K562 (cell line): ENCODE data around the gene ISM1. TPM values are rescaled to one million over a fixed set of nuclear protein-coding genes. Genes with fewer than 3 reads are reported as not detected.

ENCODE experiments used
- ATAC-seq: fragments of 200-7000 bp; cut with Tn5 transposase; 3 replicates; pipeline ENCODE4 v1.9.1; 2020; ENCODE audit warnings: moderate library complexity
- BruUV-seq: library from RNA; stranded (reverse); fragments of 400-500 nt; replicated peaks from 2 replicates; lab custom pipeline; 2021; lab: Mats Ljungman, UMichigan
- CTCF ChIA-PET: fragments of 300-600 bp; formaldehyde crosslinking; extraction: SDS; loops from one replicate; lab custom pipeline; 2021; ENCODE audit warnings: low intra/inter-chr PET ratio; lab: Yijun Ruan, JAX
- POLR2A ChIA-PET: fragments of 300-600, 350-650 bp; sonication (Branson Sonifier 250); formaldehyde crosslinking; extraction: SDS; loops from one replicate; lab custom pipeline; 2021; ENCODE audit warnings: antibody characterized with exemption, inconsistent platforms; lab: Yijun Ruan, JAX
- DNase-seq, 4 experiments: peaks; one replicate each; pipeline versions ENCODE4 v3.0.0 to v3.0.0-alpha.2; 2011 to 2018; ENCODE audit warnings: low spot score in 3 of 4, mixed read lengths in 3 of 4; ENCODE audit errors: extremely low read depth in 1 of 4
- FAIRE-seq: peaks from 2 replicates; lab custom pipeline; 2011; peaks lifted over from hg19 to GRCh38; lab: Jason Lieb, UNC
- H2AFZ ChIP-seq: 2 replicates; pipeline ENCODE4 v1.6.0; 2011; ENCODE audit warnings: low read depth, low read length, control low read depth, inconsistent platforms
- H3K27ac ChIP-seq: fragments of 200-600 bp; 3 replicates; pipeline ENCODE4 v1.8.0; 2011; ENCODE audit warnings: low read depth, mild to moderate bottlenecking, control low read depth, inconsistent platforms, low read length, moderate library complexity, mixed read lengths; ENCODE audit errors: extremely low read depth
- H3K27me3 ChIP-seq, 2 experiments: fragments of 300-600 bp in 1 of 2; 2 replicates in 1 of 2; 3 replicates in 1 of 2; pipeline versions ENCODE4 v1.6.0 to v1.8.0; 2011; ENCODE audit warnings: inconsistent platforms in 2 of 2, low read length in 2 of 2, mild to moderate bottlenecking in 1 of 2, mixed read lengths in 1 of 2, moderate library complexity in 1 of 2; ENCODE audit not compliant: control insufficient read depth in 2 of 2, insufficient read depth in 2 of 2
- H3K36me3 ChIP-seq: fragments of 300-600 bp; 3 replicates; pipeline ENCODE4 v1.8.0; 2011; ENCODE audit warnings: mild to moderate bottlenecking, low read length, inconsistent platforms; ENCODE audit not compliant: control insufficient read depth, insufficient read depth
- H3K4me1 ChIP-seq, 2 experiments: fragments of 200-600 bp in 1 of 2; replicated peaks in 1 of 2; 2 replicates in 1 of 2; 3 replicates in 1 of 2; pipeline versions ENCODE4 v1.5.1 to v1.8.0; 2011; ENCODE audit warnings: inconsistent platforms in 2 of 2, low read length in 2 of 2, mild to moderate bottlenecking in 1 of 2, mixed read lengths in 1 of 2, moderate library complexity in 1 of 2; ENCODE audit not compliant: control insufficient read depth in 2 of 2, insufficient read depth in 2 of 2
- H3K4me2 ChIP-seq: 2 replicates; pipeline ENCODE4 v1.6.1; 2011; ENCODE audit warnings: low read length, control low read depth, inconsistent platforms, mixed read lengths; ENCODE audit not compliant: insufficient read depth
- H3K4me3 ChIP-seq: fragments of 200-600 bp; sonication (generic), shearing (Covaris generic); 2 replicates; pipeline ENCODE4 v1.5.1; 2016; ENCODE audit warnings: control low read depth, inconsistent platforms
- H3K79me2 ChIP-seq: fragments of 200-600 bp; 3 replicates; pipeline ENCODE4 v1.8.0; 2011; ENCODE audit warnings: low read length, inconsistent platforms; ENCODE audit not compliant: control insufficient read depth, insufficient read depth
- H3K9ac ChIP-seq, 2 experiments: 2 replicates each; pipeline versions ENCODE4 v1.6.0 to v1.6.1; 2011; ENCODE audit warnings: low read depth in 2 of 2, low read length in 2 of 2, control low read depth in 1 of 2, inconsistent platforms in 1 of 2, mild to moderate bottlenecking in 1 of 2, mixed read lengths in 1 of 2; ENCODE audit not compliant: insufficient read depth in 1 of 2
- H3K9me1 ChIP-seq: one replicate; pipeline ENCODE4 v1.6.0; 2011; ENCODE audit warnings: inconsistent platforms, mild to moderate bottlenecking, low read length, moderate library complexity; ENCODE audit not compliant: control insufficient read depth, insufficient read depth
- H3K9me3 ChIP-seq: replicated peaks from 2 replicates; pipeline ENCODE4 v1.5.1; 2011; ENCODE audit warnings: low read depth, low read length, inconsistent platforms; ENCODE audit not compliant: control insufficient read depth, insufficient read depth
- H4K20me1 ChIP-seq: replicated peaks from 2 replicates; pipeline ENCODE4 v1.6.1; 2011; ENCODE audit warnings: low read length, inconsistent platforms, mixed read lengths; ENCODE audit not compliant: control insufficient read depth, insufficient read depth
- CBFA2T3 ChIP-seq: fragments of 450-650 bp; IDR thresholded peaks from 2 replicates; pipeline ENCODE4 v1.6.1; 2017
- HMG20A ChIP-seq: fragments of 450-650 bp; formaldehyde crosslinking; conservative IDR thresholded peaks from 2 replicates; pipeline ENCODE4 v1.4.0; 2020; ENCODE audit warnings: mild to moderate bottlenecking, mixed read lengths
- NR2C1 ChIP-seq, 2 experiments: fragments of 450-650 bp; IDR thresholded peaks; 2 replicates each; pipeline ENCODE4 v1.6.1; 2017; ENCODE audit warnings: mild to moderate bottlenecking in 2 of 2, antibody characterized with exemption in 1 of 2, inconsistent platforms in 1 of 2, missing compliant biosample characterization in 1 of 2, missing genetic modification characterization in 1 of 2
- VEZF1 ChIP-seq: fragments of 200-800 bp; sonication (Bioruptor generic); IDR thresholded peaks from 2 replicates; pipeline ENCODE4 v1.6.1; 2017; ENCODE audit warnings: missing genetic modification characterization, missing compliant biosample characterization
- ZBED1 ChIP-seq: IDR thresholded peaks from 2 replicates; pipeline ENCODE4 v1.6.1; 2014
- ZNF12 ChIP-seq: sonication (generic); formaldehyde crosslinking; IDR thresholded peaks from 2 replicates; pipeline ENCODE4 v1.4.0; 2020; ENCODE audit warnings: mild to moderate bottlenecking, missing genetic modification reagents
- ZNF212 ChIP-seq: fragments of 450-650 bp; formaldehyde crosslinking; IDR thresholded peaks from 2 replicates; pipeline ENCODE4 v1.4.0; 2020; ENCODE audit warnings: mild to moderate bottlenecking
- ZNF347 ChIP-seq: fragments of 450-650 bp; formaldehyde crosslinking; IDR thresholded peaks from 2 replicates; pipeline ENCODE4 v1.4.0; 2020; ENCODE audit warnings: low read depth, mild to moderate bottlenecking, moderate library complexity
- WGBS: fragments of 100-300 bp; shearing (Covaris generic); methylation state at CpG from one replicate; pipeline ENCODE4 v1.1.6; 2016; ENCODE audit warnings: low coverage, mixed read lengths; ENCODE audit not compliant: insufficient coverage; ENCODE audit errors: missing lambda C conversion rate; 5-methylcytosine and 5-hydroxymethylcytosine counted together
- in situ Hi-C: fragments of 300-500 bp; cut with MboI; formaldehyde crosslinking; loops from 4 replicates; pipeline ENCODE4 v1.15.0; 2018; ENCODE audit warnings: inconsistent platforms, mixed read lengths
- intact Hi-C: fragments of 100-400 bp; cut with micrococcal nuclease; formaldehyde crosslinking; loops from 2 replicates; pipeline ENCODE4 v1.14.2; 2022
- polyA plus RNA-seq, 8 experiments: library from polyadenylated mRNA; depleted of rRNA in 4 of 8; stranded (reverse) in 5 of 8; unstranded in 3 of 8; fragments of >200 nt; fragmentation: Nextera tagmentation in 2 of 8; fragmentation: Illumina TruSeq in 1 of 8; extraction: Ambion mirVana in 2 of 8; extraction: Trizol in 1 of 8; gene quantifications; 2 replicates each; pipeline versions ENCODE4 v1.2.1 to v1.2.3, GENCODE V29; 2011 to 2014; ENCODE audit warnings: inconsistent platforms in 1 of 8, missing spikeins in 1 of 8
- total RNA-seq, 7 experiments: library from RNA; depleted of rRNA in 6 of 7; stranded (reverse); fragments of >200 nt in 6 of 7; fragmentation: Illumina TruSeq in 2 of 7; extraction: Trizol in 2 of 7; gene quantifications; 2 replicates each; pipeline versions ENCODE4 v1.2.1 to v1.2.3, GENCODE V29; 2011 to 2021; ENCODE audit warnings: low replicate concordance in 1 of 7
- TF ChIP-seq, protein P1 (sequence below): fragments of 450-650 bp; IDR thresholded peaks from 2 replicates; pipeline ENCODE4 v1.6.1; 2016; ENCODE audit warnings: borderline replicate concordance

The ISM1 gene
- total and polyA plus RNA-seq, 9 of the 15 experiments (the other 6 are each of a cell fraction or from before 2014, with no cell fraction given) = not detected

GRCh38 chr20:13274275-13274861, 53.3 kb downstream of the ISM1 start (continued):
- no peak for TF ChIP-seq VEZF1 (CRISPR knock-in tag)
- TF ChIP-seq, protein P1, sequence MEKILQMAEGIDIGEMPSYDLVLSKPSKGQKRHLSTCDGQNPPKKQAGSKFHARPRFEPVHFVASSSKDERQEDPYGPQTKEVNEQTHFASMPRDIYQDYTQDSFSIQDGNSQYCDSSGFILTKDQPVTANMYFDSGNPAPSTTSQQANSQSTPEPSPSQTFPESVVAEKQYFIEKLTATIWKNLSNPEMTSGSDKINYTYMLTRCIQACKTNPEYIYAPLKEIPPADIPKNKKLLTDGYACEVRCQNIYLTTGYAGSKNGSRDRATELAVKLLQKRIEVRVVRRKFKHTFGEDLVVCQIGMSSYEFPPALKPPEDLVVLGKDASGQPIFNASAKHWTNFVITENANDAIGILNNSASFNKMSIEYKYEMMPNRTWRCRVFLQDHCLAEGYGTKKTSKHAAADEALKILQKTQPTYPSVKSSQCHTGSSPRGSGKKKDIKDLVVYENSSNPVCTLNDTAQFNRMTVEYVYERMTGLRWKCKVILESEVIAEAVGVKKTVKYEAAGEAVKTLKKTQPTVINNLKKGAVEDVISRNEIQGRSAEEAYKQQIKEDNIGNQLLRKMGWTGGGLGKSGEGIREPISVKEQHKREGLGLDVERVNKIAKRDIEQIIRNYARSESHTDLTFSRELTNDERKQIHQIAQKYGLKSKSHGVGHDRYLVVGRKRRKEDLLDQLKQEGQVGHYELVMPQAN = no peak
- TF ChIP-seq ZNF347 (CRISPR knock-in tag) = no peak
- no peak for TF ChIP-seq ZNF12

DNA sequence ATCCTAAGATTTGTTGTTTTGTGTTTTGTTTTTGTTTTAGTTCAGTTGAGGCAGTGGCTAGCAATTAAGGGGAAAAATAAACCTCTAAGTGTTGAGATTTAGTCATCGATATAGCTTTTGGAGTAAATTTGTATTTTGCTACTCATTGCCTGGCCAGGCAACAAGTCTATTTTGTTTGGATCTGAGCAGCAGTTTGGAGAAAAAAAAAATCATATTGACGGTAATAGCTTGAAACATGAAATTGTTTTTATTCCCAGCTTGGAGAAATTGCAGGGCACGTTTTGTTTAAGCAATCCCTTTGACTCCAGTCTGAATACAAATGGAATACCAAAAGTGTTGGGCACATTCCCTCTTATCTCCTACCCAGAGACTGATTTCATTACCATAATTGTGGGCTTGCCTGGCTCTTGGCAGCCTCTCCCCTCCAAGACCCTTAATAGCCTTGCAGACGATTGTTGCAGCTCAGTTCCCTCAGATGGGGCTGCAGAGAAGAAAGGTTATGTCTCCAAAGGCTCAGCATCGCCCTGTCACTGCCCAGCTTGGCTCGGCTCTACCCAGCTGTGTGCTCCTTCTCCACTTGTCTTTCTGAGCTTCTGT, 56.0 kb downstream of the ISM1 start:
- intact Hi-C loops = no loop called here
- Histone ChIP-seq H3K36me3 (no peaks in the 10 kb centered on the region), H3K4me1 (no peaks in the 10 kb centered on the region; a peak in 1 of 5 replicates), H2AFZ (no peak overlapping the region), H3K27ac (no peak overlapping the region), H3K4me2 (no peak overlapping the region), H3K9ac (no peak overlapping the region), H4K20me1 (no peaks in the 10 kb centered on the region), H3K9me3 (no peaks in the 10 kb centered on the region), H3K4me3 (no peak overlapping the region), H3K9me1 (no peaks in the 10 kb centered on the region), H3K79me2 (no peaks in the 10 kb centered on the region), H3K27me3 (0 out of 5 replicates have a peak, but pooled peaks cover 0 to 4% of the 10 kb centered on the region in 2 experiments)
- BruUV-seq = no TSS peak
- no peak for FAIRE-seq
- WGBS = 2% methylated on average over 5 of the region's 6 CpGs
- no peak for ATAC-seq
- ChIA-PET POLR2A (no interaction called here), CTCF (no interaction called here)
- no peak for DNase-seq
- no peak for TF ChIP-seq HMG20A (CRISPR knock-in tag)
- TF ChIP-seq ZBED1 = no peak
- no peak for TF ChIP-seq ZNF212 (CRISPR knock-in tag)
- no peak for TF ChIP-seq CBFA2T3
- TF ChIP-seq NR2C1 (IDR thresholded peaks at IDR 0.05) = no peak
- no peak for TF ChIP-seq NR2C1 (tag; IDR thresholded peaks at IDR 0.05)
- in situ Hi-C loops = no loop called here
